HepG2 (cell line): ENCODE data around the gene PTCD3. TPM values are rescaled to one million over a fixed set of nuclear protein-coding genes. Genes with fewer than 3 reads are reported as not detected.
A peak's percentile ranks its signal among the peaks of the same experiment; 100 is the strongest.

Source experiments
- CREM ChIP-seq, 2 experiments: sonication (generic) in 1 of 2; formaldehyde crosslinking in 1 of 2; IDR thresholded peaks; 2 replicates each; pipeline versions ENCODE4 v1.4.0 to v1.6.1; 2016 to 2020; ENCODE audit warnings: antibody characterized with exemption in 1 of 2, mild to moderate bottlenecking in 1 of 2, missing genetic modification reagents in 1 of 2
- CTCF ChIP-seq: sonication (generic); formaldehyde crosslinking; IDR thresholded peaks from 2 replicates; pipeline ENCODE4 v1.5.0; 2020; ENCODE audit warnings: mild to moderate bottlenecking, missing genetic modification reagents, moderate library complexity
- GATAD1 ChIP-seq: IDR thresholded peaks from 2 replicates; pipeline ENCODE4 v1.6.1; 2016; ENCODE audit warnings: missing genetic modification reagents, missing compliant biosample characterization
- GMEB1 ChIP-seq: sonication (generic); formaldehyde crosslinking; IDR thresholded peaks from 2 replicates; pipeline ENCODE4 v1.5.1; 2020; ENCODE audit warnings: missing genetic modification reagents, mild to moderate bottlenecking, borderline replicate concordance
- HNRNPLL ChIP-seq: fragments of 200-400 bp; formaldehyde crosslinking; IDR thresholded peaks from 2 replicates; pipeline ENCODE4 v1.6.1; 2017; ENCODE audit warnings: mild to moderate bottlenecking, low read depth, low read length; ENCODE audit not compliant: poor library complexity, severe bottlenecking
- HNRNPUL1 ChIP-seq: fragments of 200-400 bp; formaldehyde crosslinking; IDR thresholded peaks from 2 replicates; pipeline ENCODE4 v1.6.1; 2017; ENCODE audit warnings: low read depth, mild to moderate bottlenecking, low read length, moderate library complexity
- IKZF1 ChIP-seq: fragments of 450-650 bp; IDR thresholded peaks from 2 replicates; pipeline ENCODE4 v1.7.1; 2016
- MAZ ChIP-seq, 2 experiments: sonication (generic) in 1 of 2; formaldehyde crosslinking in 1 of 2; IDR thresholded peaks; 2 replicates each; pipeline versions ENCODE4 v1.5.0 to v1.6.1; 2012 to 2020; ENCODE audit warnings: low read depth in 2 of 2, mild to moderate bottlenecking in 2 of 2, borderline replicate concordance in 1 of 2, improper control_type of control experiment in 1 of 2, low read length in 1 of 2, missing genetic modification reagents in 1 of 2, moderate library complexity in 1 of 2
- MEF2D ChIP-seq: sonication (generic); formaldehyde crosslinking; IDR thresholded peaks from 2 replicates; pipeline ENCODE4 v1.5.1; 2020; ENCODE audit warnings: mild to moderate bottlenecking, missing genetic modification reagents
- PHB2 ChIP-seq: fragments of 450-650 bp; IDR thresholded peaks from 2 replicates; pipeline ENCODE4 v1.6.1; 2018; ENCODE audit not compliant: partially characterized antibody
- RORA ChIP-seq: sonication (generic); formaldehyde crosslinking; IDR thresholded peaks from 2 replicates; pipeline ENCODE4 v1.5.0; 2020; ENCODE audit warnings: mild to moderate bottlenecking, missing genetic modification reagents, moderate library complexity
- ZBTB38 ChIP-seq: sonication (generic); formaldehyde crosslinking; IDR thresholded peaks from 2 replicates; pipeline ENCODE4 v1.5.1; 2020; ENCODE audit warnings: mild to moderate bottlenecking, missing genetic modification reagents
- ZFP36L1 ChIP-seq: sonication (generic); formaldehyde crosslinking; IDR thresholded peaks from 2 replicates; pipeline ENCODE4 v1.8.0; 2022; ENCODE audit warnings: mild to moderate bottlenecking, missing genetic modification reagents, moderate library complexity
- ZNF20 ChIP-seq: sonication (generic); formaldehyde crosslinking; IDR thresholded peaks from 2 replicates; pipeline ENCODE4 v1.4.0; 2020; ENCODE audit warnings: mild to moderate bottlenecking, moderate library complexity, missing genetic modification reagents
- ZNF274 ChIP-seq: sonication (generic); formaldehyde crosslinking; IDR thresholded peaks from 2 replicates; pipeline ENCODE4 v1.5.1; 2020; ENCODE audit warnings: mild to moderate bottlenecking, missing genetic modification reagents
- ZNF335 ChIP-seq: sonication (generic); formaldehyde crosslinking; IDR thresholded peaks from 2 replicates; pipeline ENCODE4 v1.4.0; 2020; ENCODE audit warnings: missing genetic modification reagents
- ZNF549 ChIP-seq: sonication (generic); formaldehyde crosslinking; IDR thresholded peaks from 2 replicates; pipeline ENCODE4 v1.5.0; 2020; ENCODE audit warnings: missing genetic modification reagents
- ZNF574 ChIP-seq: sonication (generic); formaldehyde crosslinking; IDR thresholded peaks from 2 replicates; pipeline ENCODE4 v1.4.0; 2020; ENCODE audit warnings: missing genetic modification reagents
- ZNF740 ChIP-seq: sonication (generic); formaldehyde crosslinking; IDR thresholded peaks from 2 replicates; pipeline ENCODE4 v1.4.0; 2020; ENCODE audit warnings: missing genetic modification reagents
- ZNF768 ChIP-seq: sonication (generic); formaldehyde crosslinking; IDR thresholded peaks from 2 replicates; pipeline ENCODE4 v1.4.0; 2020; ENCODE audit warnings: missing genetic modification reagents
- polyA plus RNA-seq, 8 experiments: library from polyadenylated mRNA; depleted of rRNA in 3 of 8; stranded (reverse) in 7 of 8; unstranded in 1 of 8; fragments of >200 nt; fragmentation: Illumina TruSeq in 4 of 8; extraction: Trizol in 4 of 8; gene quantifications; 2 replicates each; pipeline versions ENCODE4 v1.2.1 to v1.2.3, GENCODE V29; 2011 to 2016; ENCODE audit warnings: low read depth in 4 of 8, missing spikeins in 1 of 8, mixed read lengths in 1 of 8; ENCODE audit not compliant: insufficient read depth in 1 of 8
- total RNA-seq, 5 experiments: library from RNA; depleted of rRNA; stranded (reverse); fragments of >200 nt; fragmentation: Illumina TruSeq; extraction: Trizol; gene quantifications; 2 replicates each; pipeline ENCODE4 v1.2.3, GENCODE V29; 2016; ENCODE audit warnings: low read depth in 1 of 5

Gene PTCD3
- total and polyA plus RNA-seq, 2 of the 13 experiments (the other 11 are each of a cell fraction or from before 2014, with no cell fraction given): 124 to 309 TPM

- TF ChIP-seq ZNF768: no peak
- no peak for TF ChIP-seq ZNF20
- peak; percentile 82 for TF ChIP-seq ZBTB38 (CRISPR knock-in tag)
- TF ChIP-seq PHB2: no peak
- no peak for TF ChIP-seq GATAD1 (CRISPR knock-in tag)
- TF ChIP-seq GMEB1 (CRISPR knock-in tag): no peak
- no peak for TF ChIP-seq CREM (IDR thresholded peaks at IDR 0.05)
- TF ChIP-seq CREM (CRISPR knock-in tag; IDR thresholded peaks at IDR 0.05): no peak
- TF ChIP-seq ZNF549 (CRISPR knock-in tag): no peak
- TF ChIP-seq MEF2D: no peak
- peak; percentile 39; the same call in 1 of the 2 replicates for TF ChIP-seq ZNF574 (CRISPR knock-in tag)
- peak; percentile 94 for TF ChIP-seq CTCF (CRISPR knock-in tag)
- TF ChIP-seq ZNF274 (CRISPR knock-in tag): no peak
- no peak for TF ChIP-seq HNRNPUL1
- no peak for TF ChIP-seq ZNF335 (CRISPR knock-in tag)
- no peak for TF ChIP-seq IKZF1
- TF ChIP-seq ZNF740 (CRISPR knock-in tag): no peak
- TF ChIP-seq RORA (CRISPR knock-in tag): no peak
- TF ChIP-seq HNRNPLL: no peak
- TF ChIP-seq ZFP36L1 (CRISPR knock-in tag): no peak
- TF ChIP-seq MAZ (IDR thresholded peaks at IDR 0.05; ENCODE audit: borderline replicate concordance, low read depth, low read length): peak; percentile 19; the same call in 1 of the 2 replicates
- 0 out of 2 replicates have a peak, but pooled peaks have one; percentile 22 for TF ChIP-seq MAZ (CRISPR knock-in tag; IDR thresholded peaks at IDR 0.05; ENCODE audit: low read depth)
Observed at GRCh38 chr2:86079981-86080911, 25.8 kb upstream of the PTCD3 start (continued).
